GM18907 (cell line): ENCODE data around the gene TRIM36.

Experiments used
- ATAC-seq: cut with Tn5 transposase; IDR thresholded peaks from one replicate; pipeline ENCODE4 v1.9.1; 2021; ENCODE audit warnings: mild to moderate bottlenecking, moderate library complexity; ENCODE audit not compliant: unreplicated experiment

TRIM36 gene

DNA sequence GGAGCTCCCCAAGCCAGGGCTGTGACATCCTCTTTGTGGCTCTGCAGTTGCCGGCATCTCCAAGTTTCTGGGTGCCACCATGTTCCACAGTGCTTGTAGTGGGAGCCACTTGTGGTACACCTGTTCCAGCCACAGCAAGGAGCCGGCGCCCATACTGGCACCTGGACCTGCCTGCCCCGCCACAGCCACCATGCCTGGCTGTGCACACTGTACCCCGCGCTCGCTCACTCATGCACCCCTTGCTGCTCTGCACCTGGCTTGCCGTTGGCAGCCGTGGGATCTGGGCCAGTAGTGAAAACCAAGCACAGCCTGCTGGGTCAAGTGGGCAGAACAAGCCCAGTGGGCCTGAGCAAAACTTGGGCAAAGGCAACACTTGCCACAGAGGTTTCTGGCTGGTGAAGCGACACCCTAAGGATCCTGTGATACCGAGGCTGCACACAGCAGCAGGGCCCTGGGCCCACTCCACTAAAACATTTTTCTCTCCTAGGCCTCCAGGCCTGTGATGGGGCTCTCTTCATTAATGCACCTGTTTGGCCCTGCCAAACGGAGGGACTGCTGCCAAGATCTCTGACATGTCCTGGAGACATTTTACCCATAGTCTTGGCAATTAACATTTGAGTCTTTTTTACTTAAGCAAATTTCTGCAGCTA lies 2.8 kb downstream of the TRIM36 start:
- ATAC-seq: no peak

DNA sequence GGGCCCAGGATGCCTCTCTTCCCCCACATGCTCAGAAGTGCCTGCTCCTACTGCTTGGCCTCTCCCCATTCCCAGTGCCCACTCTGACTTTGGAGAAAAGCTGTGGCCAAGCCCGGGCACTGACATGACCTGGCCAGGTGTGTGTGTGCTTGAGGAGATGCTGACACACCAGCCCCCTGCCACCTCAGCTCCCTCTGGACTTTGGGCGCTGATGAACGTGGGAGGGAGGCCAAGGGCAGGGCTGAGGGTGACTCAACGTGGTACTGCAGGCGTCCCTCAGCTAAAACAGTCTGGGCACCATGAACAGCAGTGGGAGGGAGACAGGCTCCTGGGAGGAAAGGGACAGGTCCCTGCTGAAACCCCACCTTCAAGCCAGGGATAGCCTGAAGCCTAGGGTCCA lies 3.9 kb downstream of the TRIM36 start:
- ATAC-seq: no peak

DNA sequence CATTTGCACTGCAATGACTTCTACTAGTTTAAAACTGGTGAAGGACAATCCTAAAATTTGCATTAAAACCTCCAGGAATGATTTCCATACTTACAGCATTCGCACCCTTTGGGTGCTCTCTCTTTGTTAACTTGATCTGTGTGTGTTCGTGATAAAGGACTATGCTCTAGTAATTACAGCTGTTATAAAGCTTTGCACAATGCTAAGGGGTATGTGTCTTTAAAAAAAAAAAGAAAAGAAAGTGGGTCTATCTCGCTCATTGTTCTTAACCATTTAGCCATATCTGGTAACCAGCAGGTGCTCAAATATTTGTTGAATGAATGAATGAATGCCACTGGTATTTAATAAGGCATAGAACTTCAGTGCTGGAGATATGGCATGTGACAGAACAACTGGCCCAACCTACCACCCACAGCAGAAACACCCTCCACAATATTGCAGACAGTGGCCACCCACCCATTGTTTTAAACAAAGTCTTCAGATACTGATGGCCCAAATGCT lies 8.7 kb downstream of the TRIM36 start:
- no peak for ATAC-seq

DNA sequence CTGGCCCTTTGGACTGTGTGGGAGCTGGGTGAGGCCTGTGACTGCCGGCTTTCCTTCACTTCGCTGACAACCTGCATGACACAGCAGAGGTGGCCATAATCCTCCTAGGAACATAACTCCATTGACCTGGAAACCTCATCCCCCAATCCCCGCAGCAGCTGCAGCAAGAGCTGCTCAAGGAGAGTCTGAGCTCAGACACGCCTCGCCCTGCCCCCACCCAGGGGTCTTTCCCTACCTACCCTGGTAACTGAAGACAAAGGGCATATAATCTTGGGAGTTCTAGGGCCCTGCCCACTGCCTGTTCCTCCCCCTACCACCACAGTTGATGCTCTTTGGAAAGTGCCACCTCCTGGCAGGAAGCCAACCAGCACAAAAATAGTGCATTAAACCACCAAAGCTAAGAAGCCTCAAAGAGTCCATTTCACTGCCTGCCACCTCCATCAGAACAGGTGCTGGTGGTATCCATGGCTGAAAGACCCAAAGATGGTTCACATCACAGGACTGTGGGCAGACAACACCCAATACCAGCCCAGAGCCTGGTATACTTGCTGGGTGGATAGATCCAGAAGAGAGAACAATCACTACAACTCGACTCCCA lies 18.4 kb downstream of the TRIM36 start:
- ATAC-seq: no peak

DNA sequence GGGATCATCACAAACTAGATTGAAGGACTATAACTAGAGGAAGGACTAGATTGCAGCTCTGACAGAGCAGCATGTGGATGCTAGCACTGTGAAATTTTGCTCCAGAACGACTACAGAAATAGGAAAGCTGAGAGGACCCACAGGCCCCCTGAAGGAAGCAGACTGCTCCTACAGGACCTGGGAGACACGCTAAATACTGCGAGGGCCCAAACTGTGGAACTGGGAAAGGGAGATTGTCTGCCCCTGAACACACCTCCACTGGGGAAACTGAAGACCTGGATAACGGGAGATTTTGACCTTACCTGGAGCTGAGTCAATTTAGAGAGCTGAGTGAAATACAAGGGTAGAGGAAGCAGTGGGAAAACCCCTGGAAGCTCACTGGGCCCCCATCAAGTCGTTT lies 19.2 kb downstream of the TRIM36 start:
- ATAC-seq: no peak

DNA sequence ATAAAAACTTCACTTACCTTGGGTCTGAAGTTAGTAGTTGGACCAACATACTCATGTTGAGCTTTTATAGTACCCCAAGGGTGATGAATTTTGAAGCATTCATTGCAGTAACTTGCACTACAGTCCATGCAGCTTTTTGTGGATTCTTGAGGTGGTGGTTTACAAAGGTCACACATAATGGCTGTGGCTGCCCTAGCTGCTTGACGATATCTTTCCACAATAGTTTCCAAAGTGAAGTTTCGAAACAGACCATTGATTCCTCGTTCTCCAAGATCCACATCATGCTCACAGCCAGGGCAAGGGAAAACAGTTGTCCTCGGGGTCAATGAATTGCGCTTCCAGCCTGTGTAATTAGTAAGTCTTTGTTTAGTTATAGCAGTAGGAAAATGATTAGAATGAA lies 22.7 kb downstream of the TRIM36 start:
- no peak for ATAC-seq

DNA sequence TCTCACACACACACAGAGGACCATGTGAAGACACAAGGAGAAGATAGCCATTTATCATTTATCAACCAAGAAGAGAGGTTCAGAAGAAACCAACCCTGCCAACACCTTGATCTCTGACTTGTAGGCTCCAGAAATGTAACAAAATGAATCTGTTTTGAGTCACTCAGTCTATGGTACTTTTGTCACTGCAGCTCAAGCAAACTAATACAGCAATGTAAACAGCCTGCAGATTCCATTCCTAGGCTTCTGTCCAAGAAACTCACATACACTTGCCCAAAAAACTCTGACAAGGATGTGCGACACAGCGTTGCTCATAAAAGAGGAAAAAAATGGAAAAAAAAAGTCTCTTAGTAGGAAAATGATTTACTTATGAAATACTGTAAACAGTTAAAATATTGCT lies 33.4 kb downstream of the TRIM36 start:
- no peak for ATAC-seq

DNA sequence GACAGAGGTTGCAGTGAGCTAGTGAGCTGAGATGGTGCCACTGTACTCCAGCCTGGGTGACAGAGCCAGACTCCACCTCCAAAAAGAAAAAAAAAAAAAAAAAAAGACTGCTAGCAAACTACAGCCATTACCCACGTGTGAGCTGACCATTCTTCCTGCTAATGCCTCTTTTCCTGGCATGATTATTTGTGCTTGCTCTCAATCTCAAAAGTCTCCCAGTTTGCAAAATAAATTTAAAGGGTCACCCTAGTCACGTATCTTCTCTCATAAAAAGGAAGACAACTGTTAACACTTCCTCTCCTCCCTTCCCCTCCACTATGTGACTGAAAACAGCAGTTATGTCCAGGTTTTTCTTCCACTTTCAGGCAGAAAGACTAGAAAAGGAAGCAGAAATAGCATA lies 37.2 kb downstream of the TRIM36 start:
- no peak for ATAC-seq

DNA sequence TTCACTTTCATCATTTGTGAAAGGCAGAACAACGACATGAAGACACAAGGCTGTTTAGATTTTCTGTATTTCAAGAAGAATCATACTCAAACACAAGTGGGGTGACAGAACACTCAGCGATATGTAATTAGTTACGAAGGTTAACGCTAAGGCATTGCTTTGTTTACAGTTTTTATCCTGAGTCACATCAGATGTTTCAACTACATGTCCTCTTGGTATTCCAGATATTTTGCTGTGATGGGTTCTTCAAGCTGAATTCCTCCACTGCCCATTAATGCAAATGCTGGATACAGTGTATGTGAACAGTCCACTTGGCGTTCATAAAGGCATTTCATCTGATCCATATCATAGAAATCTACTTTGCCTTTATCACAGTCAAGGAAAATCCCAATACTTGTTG lies 43.4 kb downstream of the TRIM36 start:
- ATAC-seq: no peak

DNA sequence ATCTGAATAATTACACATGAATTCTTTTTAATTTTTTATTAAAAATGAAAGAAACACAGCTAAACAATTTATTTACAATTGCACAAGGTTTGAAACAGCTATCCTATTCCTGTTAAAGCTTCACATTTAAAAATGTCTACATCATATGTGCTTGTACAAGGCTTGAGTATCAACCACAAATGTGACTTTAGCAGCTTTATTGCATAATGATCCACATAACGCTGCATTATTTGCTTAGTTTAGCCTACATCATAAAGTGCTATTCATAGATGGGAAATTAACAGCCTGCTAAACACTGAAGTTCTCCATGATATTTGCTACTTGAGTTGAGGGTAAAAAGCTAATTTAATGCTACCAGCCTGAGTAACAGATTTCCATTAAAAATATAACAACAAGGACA lies 45.0 kb downstream of the TRIM36 start:
- no peak for ATAC-seq

DNA sequence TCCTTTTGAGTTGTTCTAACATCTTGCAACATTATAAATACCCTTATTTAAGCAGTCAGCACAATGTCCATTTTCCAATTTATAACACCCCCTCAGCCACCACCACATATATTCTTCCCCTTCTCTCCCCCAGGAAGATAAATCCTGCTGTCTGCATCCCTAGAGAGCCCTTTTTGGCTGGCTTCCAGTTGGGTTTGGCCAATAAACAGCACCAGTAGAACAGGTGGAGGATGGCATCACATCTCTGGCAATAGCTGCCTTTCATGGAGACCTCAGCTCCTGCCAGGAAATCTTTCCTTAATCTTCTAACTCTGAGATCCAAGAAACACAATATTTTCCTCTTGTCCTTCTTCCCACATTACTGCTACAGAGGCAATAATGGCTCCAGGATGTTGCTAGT lies 53.7 kb downstream of the TRIM36 start:
- no peak for ATAC-seq

DNA sequence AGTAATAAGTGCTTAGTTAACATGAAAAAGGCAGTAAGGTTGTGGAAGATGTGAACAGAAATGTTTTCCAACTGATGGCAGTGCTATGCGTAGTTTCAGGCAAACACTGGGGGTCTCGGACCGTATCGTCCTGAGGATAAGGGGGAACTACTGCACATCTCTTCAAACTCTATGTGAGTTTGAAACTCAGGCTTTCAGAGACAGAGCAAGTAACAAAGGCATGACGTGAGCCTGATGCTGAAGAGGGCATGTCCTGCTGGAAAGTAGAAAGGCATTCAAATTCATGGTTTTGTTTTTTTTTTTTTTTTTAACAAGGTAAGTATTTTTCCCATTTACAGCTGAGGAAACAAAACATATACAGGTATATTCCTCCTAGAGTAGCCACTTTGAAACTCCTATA lies 59.9 kb downstream of the TRIM36 start:
- no peak for ATAC-seq

DNA sequence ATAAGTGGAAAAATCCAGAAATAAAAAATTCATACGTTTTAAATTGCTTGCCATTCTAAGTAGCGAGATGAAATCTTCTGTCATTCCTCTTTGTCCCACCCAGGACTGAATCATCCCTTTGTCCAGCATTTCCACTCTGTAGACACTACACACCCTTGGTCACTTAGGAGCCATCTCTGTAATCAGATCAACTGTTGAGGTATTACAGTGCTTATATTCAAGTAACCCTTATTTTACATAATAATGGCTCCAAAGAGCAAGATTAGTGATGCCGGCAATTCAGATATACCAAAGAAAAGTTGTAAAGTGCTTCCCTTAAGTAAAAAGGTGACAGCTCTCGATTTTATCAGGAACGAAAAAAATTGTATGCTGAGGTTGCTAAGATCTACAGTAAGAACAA lies 60.4 kb downstream of the TRIM36 start:
- ATAC-seq: no peak

DNA sequence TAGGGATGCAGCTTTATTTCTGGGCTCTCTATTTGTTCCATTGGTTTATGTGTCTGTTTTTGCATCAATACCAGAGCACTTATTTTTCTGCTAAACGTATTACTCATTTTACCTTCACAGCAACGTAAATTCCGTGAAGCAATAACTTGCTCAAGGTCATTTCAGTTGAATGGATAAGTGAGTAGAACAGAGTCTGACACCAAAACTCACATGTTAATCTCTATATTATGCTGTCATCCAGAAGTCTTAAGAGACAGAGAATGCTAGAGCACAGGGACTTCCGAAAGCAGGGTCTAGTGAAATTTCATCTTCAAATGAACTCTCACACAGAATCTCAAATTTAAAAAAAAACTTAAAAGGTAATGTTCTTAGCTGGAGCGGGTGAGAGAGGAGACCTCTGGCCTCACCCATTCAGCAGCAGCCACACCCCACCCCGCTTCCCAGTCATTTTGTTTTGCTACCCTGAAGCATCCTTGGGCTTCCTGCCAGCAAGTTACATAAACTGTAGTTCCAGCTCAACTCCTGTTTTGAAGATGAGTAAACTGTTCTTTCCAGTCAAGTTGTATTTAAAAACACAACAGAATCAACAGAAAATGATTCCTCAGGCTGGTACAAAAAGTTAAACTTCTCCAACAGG lies 69.3 kb downstream of the TRIM36 start:
- no peak for ATAC-seq

DNA sequence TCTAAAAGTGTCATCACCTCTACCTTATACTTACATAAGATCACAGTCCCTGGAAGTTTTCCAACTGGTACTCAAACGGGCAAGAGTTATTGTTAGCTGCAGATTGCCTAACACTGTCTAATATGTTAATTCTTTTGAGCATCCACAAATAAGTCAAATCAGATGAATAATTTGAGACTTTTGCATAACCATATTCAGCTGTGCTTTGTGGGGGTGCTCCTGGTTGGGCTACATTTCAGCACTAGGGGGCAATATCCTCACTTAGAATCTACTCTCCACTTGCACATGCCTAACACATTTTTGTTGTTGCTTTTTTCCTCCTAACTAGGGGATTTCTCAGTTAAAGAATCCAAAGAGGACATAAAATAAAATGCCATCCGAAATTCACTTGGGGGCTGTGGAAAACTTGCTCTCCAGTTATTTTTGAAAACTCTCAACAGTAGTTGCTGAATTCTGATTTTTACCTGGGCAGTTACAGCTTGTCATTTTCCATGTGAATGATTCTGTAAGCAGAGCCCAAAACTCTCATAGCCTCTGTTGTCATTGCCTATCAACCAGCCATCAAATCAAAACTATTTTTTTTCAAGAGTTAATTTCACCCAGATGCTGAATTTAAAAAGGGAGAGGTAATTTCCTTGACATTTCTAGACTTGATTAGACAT lies 71.5 kb downstream of the TRIM36 start:
- ATAC-seq: peak; percentile 89

DNA sequence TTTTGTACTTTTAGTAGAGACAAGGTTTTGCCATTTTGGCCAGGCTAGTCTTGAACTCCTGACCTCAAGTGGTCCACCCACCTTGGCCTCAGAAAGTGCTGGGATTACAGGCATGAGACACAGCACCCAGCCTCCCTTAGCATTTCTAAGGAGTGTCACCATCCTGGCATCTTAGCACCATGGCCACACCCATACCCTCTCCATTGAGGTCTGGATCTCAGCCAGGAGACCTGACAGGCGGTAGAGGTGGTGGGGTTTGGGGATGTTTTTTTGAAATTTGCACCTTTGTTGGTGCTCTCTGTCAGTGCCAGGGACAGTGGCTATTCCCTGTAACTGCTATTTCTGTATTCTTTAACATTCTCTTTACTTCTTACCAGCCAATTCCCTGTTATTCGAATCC lies 72.5 kb downstream of the TRIM36 start:
- no peak for ATAC-seq

DNA sequence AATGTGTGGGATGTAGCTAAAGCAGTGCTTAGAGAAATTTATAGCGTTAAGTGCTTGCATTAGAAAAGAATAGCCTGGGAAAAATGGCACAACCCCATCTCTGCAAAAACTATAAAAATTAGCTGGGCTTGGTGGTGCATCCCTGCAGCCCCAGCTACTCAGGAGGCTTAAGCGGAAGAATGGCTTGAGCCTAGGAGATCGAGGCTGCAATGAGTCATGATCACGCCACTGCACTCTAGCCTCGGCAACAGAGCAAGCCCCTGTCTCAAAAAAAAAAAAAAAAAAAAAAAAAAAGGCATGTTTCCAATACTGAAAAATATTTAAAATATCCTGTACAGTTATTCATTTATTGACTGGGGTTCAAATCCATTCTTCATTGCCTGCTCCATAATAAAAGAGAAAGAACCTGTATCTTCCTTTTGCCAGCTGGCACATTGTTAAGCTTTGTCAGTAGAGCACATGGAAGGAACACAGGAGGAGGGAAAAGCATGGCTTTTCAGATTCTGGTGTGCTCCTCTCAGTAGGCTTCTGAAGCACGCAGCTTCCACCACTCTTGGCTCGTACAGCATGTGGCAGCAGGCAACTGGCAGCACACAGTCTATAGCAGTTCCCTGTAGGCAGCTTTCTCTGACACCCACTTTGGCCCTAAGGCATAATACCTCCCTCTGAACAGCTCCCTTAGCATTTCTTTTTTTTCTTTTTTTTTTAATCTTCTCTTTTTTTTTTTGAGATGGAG lies 73.5 kb downstream of the TRIM36 start:
- ATAC-seq: no peak

DNA sequence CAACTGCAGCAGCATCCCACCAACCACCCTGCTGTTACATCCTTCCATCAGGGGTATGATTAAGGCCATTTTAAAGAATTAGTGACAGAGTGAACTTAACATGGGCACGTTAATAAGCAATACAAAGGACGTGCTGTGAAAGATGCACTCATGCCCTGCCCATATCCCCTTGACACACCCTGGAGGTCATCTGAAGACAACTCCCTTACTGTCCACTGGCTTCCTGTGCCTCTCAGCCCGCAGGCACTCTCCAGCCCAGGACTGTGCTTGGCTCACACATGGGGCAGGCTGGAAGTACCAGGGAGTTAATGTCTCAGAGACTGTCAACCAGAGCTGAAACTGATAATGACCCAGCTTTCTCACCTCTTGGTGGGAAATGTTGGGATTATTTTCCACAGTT lies 81.8 kb downstream of the TRIM36 start:
- no peak for ATAC-seq

DNA sequence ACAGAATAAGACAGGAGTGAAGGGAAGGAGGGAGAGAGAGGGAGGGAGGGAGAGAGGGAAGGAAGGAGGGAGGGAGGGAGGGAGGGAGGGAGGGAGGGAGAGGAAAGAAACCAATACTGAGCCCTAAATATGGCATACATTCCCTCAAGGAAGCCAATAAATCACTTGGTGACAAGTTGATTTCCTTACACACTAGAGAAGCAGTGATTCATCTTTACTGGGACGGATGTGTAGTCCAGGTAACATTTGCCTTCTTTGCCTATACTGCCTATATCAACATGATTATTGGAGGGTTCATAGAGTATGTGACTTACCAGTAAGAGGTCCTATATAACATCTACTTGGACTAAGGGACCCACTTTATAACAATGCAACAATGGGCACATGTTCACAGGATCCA lies 83.2 kb downstream of the TRIM36 start:
- no peak for ATAC-seq

DNA sequence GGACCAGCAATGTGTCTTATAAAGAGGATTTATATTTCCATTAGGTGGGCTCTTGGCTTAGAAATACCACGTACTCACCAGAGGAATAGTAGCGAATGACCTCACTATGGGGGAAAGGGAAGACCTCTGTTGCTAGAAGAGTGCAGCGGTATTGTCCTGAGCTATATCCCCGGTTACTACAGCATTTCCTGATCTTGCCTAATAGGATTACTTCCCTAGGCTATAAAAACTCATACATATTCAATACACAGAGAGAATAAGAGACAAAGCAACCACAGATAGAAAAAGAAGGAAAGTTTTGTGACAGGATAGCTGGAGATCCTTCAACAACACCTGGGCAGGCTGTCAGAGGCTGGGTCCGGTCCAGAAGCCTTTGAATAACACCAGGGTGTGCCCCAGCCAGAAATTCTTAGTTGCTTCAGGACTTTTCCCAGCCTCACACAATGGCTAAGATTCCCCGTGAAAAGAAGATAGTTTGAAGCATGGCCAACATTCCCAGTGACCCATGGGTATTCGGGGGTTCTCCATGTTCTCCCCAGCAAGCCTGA lies 85.4 kb downstream of the TRIM36 start:
- no peak for ATAC-seq
